Testis (tissue), 3 donors: Measurements from ENCODE around the gene PRMT2. TPM values are rescaled to one million over a fixed set of nuclear protein-coding genes. Genes with fewer than 3 reads are reported as not detected.
"Not testable (repeated sequence)": the region's sequence is repeated elsewhere in the genome, so short reads cannot be mapped to it uniquely, and the experiment has no call there.

Source experiments
- DNase-seq: peaks from one replicate; pipeline ENCODE4 v3.0.0-alpha.2; 2019
- H3K27ac ChIP-seq, 2 donors: fragments of 200-600 bp; sonication (generic); one replicate each; pipeline ENCODE4 v1.5.1; 2019
- H3K27me3 ChIP-seq: fragments of 200-600 bp; sonication (generic); one replicate; pipeline ENCODE4 v1.5.1; 2019
- H3K36me3 ChIP-seq: fragments of 200-600 bp; sonication (generic); one replicate; pipeline ENCODE4 v1.5.1; 2017; ENCODE audit warnings: low read depth; ENCODE audit errors: missing control alignments
- H3K4me1 ChIP-seq: fragments of 200-600 bp; sonication (generic); one replicate; pipeline ENCODE4 v1.5.1; 2019
- H3K4me3 ChIP-seq, 2 donors: fragments of 200-600 bp; sonication (generic); one replicate each; pipeline ENCODE4 v1.5.1; 2017 to 2019
- H3K9me3 ChIP-seq: fragments of 200-600 bp; sonication (generic); one replicate; pipeline ENCODE4 v1.5.1; 2017
- CTCF ChIP-seq, 3 experiments: fragments of 450-650 bp in 2 of 3; fragments of 200-600 bp in 1 of 3; sonication (generic) in 1 of 3; IDR thresholded peaks; one replicate each; pipeline ENCODE4 v1.5.1; 2016 to 2019; ENCODE audit warnings: antibody characterized with exemption in 3 of 3, mild to moderate bottlenecking in 2 of 3, moderate library complexity in 1 of 3
- POLR2A ChIP-seq: fragments of 450-650 bp; IDR thresholded peaks from one replicate; pipeline ENCODE4 v1.6.1; 2017; ENCODE audit warnings: antibody characterized with exemption, mild to moderate bottlenecking, moderate library complexity
- WGBS, 2 donors: methylation state at CpG; one replicate each; pipeline ENCODE4 v1.1.5; 2018; 5-methylcytosine and 5-hydroxymethylcytosine counted together
- intact Hi-C: fragments of 100-400 bp; cut with DNase I; formaldehyde crosslinking; loops from one replicate; pipeline ENCODE4 v1.15.1; 2023; ENCODE audit warnings: low total_unique reads
- polyA plus RNA-seq: library from polyadenylated mRNA; stranded (reverse); fragments of 350-450 nt; fragmentation: Illumina TruSeq; extraction: RNeasy Lipid Tissue Mini Kit (QIAGEN cat#74804); gene quantifications from one replicate; pipeline ENCODE4 v1.2.3, GENCODE V29; 2014; ENCODE audit warnings: low read depth, low replicate concordance; ENCODE audit not compliant: insufficient read depth
- total RNA-seq, 2 donors: library from RNA; depleted of rRNA; stranded (reverse); fragments of >200 nt; gene quantifications; one replicate each; pipeline ENCODE4 v1.2.3, GENCODE V29; 2016

PRMT2 gene
- total and polyA plus RNA-seq, 3 donors from 2014 or later, result 59.4 to 88.9 (median 81.6) TPM

GRCh38 chr21:46674430-46675007 is 39.0 kb downstream of the PRMT2 start:
- TF ChIP-seq POLR2A, result no peak
- no peak for TF ChIP-seq CTCF (IDR thresholded peaks at IDR 0.05)
- Histone ChIP-seq H3K9me3 (no peaks in the 10 kb centered on the region), H3K36me3 (no peaks in the 10 kb centered on the region), H3K27ac (no peak overlapping the region), H3K4me1 (no peaks in the 10 kb centered on the region), H3K4me3 (no peak overlapping the region), H3K27me3 (no peaks in the 10 kb centered on the region)
- no peak for DNase-seq
- intact Hi-C loops, result no loop called here
- WGBS, 2 donors, result 86 to 92% methylated on average over 7 to 9 of the region's 9 CpGs

GRCh38 chr21:46675595-46676280 is 40.3 kb downstream of the PRMT2 start:
- Histone ChIP-seq H3K4me1 (no peaks in the 10 kb centered on the region), H3K36me3 (no peaks in the 10 kb centered on the region), H3K4me3 (no peak overlapping the region), H3K9me3 (no peaks in the 10 kb centered on the region), H3K27me3 (no peaks in the 10 kb centered on the region), H3K27ac (no peak overlapping the region)
- DNase-seq, result no peak
- intact Hi-C loops, result no loop called here
- no peak for TF ChIP-seq CTCF (IDR thresholded peaks at IDR 0.05)
- TF ChIP-seq POLR2A, result no peak
- 62 to 64% methylated on average over 2 of the region's 2 CpGs for WGBS, 2 donors

GRCh38 chr21:46676542-46676941 is 41.1 kb downstream of the PRMT2 start:
- H3K9me3 ChIP-seq, DNase-seq, H3K4me1 ChIP-seq, intact Hi-C loops, H3K4me3 ChIP-seq, H3K27ac ChIP-seq, H3K36me3 ChIP-seq, H3K27me3 ChIP-seq: not testable (repeated sequence)
- WGBS, 2 donors, result 92 to 93% methylated on average over 2 of the region's 2 CpGs

GRCh38 chr21:46681593-46681992 is 46.1 kb downstream of the PRMT2 start:
- H3K4me3 ChIP-seq, DNase-seq, intact Hi-C loops, H3K36me3 ChIP-seq, H3K4me1 ChIP-seq, H3K27me3 ChIP-seq, H3K27ac ChIP-seq, H3K9me3 ChIP-seq: not testable (repeated sequence)
- 65 to 80% methylated on average over 5 of the region's 5 CpGs for WGBS, 2 donors

GRCh38 chr21:46698652-46699051 is 63.2 kb downstream of the PRMT2 start:
- H3K4me1 ChIP-seq, H3K36me3 ChIP-seq, intact Hi-C loops, H3K9me3 ChIP-seq, H3K27ac ChIP-seq, H3K27me3 ChIP-seq, DNase-seq, H3K4me3 ChIP-seq: not testable (repeated sequence)
- 81% methylated on average over 24 of the region's 81 CpGs; no CpG with 5 or more reads in 1 of the 2 donors for WGBS, 2 donors

- WGBS, 2 donors, result 73% methylated on average over 38 of the region's 69 CpGs; no CpG with 5 or more reads in 1 of the 2 donors
- H3K36me3 ChIP-seq, DNase-seq, H3K4me1 ChIP-seq, H3K27me3 ChIP-seq, intact Hi-C loops, H3K4me3 ChIP-seq, H3K9me3 ChIP-seq, H3K27ac ChIP-seq: not testable (repeated sequence)
Observed at GRCh38 chr21:46699104-46699503, 63.6 kb downstream of the PRMT2 start.

Other genes starting within 250 kb of the PRMT2 start
- gene DIP2A, start 176.8 kb upstream of the PRMT2 start, total RNA-seq, result 100 to 1,000 TPM in 1 of 2 donors, 10 to 100 TPM in 1; 94.3 to 104 TPM
- gene DIP2A, start 176.8 kb upstream of the PRMT2 start, polyA plus RNA-seq, result 42.5 TPM
- 1 to 10 TPM; 2.7 to 7.4 TPM for gene S100B, start 30.6 kb upstream of the PRMT2 start, total RNA-seq
- 7.1 TPM for gene S100B, start 30.6 kb upstream of the PRMT2 start, polyA plus RNA-seq